Activated naive CD8-positive, alpha-beta T cell treated with anti-CD3 and anti-CD28 coated beads for 36 hours (primary cell): Measurements from ENCODE around the gene APPL1. TPM values are rescaled to one million over a fixed set of nuclear protein-coding genes. Genes with fewer than 3 reads are reported as not detected.

ENCODE experiments used
- DNase-seq: peaks from one replicate; pipeline ENCODE4 v3.0.0; 2021
- H3K27ac Mint-ChIP-seq: one replicate; pipeline ENCODE4 v1.8.0; 2022; ENCODE audit warnings: mild to moderate bottlenecking, moderate library complexity, mixed read lengths
- H3K27me3 Mint-ChIP-seq: one replicate; pipeline ENCODE4 v1.8.0; 2022; ENCODE audit warnings: mild to moderate bottlenecking, mixed read lengths
- H3K36me3 Mint-ChIP-seq: one replicate; pipeline ENCODE4 v1.8.0; 2021; ENCODE audit warnings: mild to moderate bottlenecking, mixed read lengths
- H3K4me1 Mint-ChIP-seq: one replicate; pipeline ENCODE4 v1.8.0; 2021; ENCODE audit warnings: mixed read lengths
- H3K4me3 Mint-ChIP-seq: one replicate; pipeline ENCODE4 v1.8.0; 2022; ENCODE audit warnings: mild to moderate bottlenecking, moderate library complexity, mixed read lengths
- H3K9me3 Mint-ChIP-seq: one replicate; pipeline ENCODE4 v1.8.0; 2022; ENCODE audit warnings: mixed read lengths
- total RNA-seq, 2 experiments: library from RNA; stranded (reverse); gene quantifications; one replicate each; pipeline ENCODE4 v1.2.3, GENCODE V29; 2021

APPL1 gene
- total RNA-seq, 2 experiments from 2014 or later: 36.2 to 41.2 TPM

- peaks cover 14% of the 10 kb centered on the region for H3K36me3 Mint-ChIP-seq
- H3K4me1 Mint-ChIP-seq: peaks cover 9% of the 10 kb centered on the region
- no peak overlapping the region for H3K27ac Mint-ChIP-seq
- no peaks in the 10 kb centered on the region for H3K9me3 Mint-ChIP-seq
- H3K4me3 Mint-ChIP-seq: no peak overlapping the region
- H3K27me3 Mint-ChIP-seq: no peaks in the 10 kb centered on the region
- no peak for DNase-seq
Observed at GRCh38 chr3:57234613-57235575, 7.4 kb downstream of the APPL1 start.

GRCh38 chr3:57244946-57245345, 17.4 kb downstream of the APPL1 start:
- peaks cover 18% of the 10 kb centered on the region for H3K36me3 Mint-ChIP-seq
- no peaks in the 10 kb centered on the region for H3K27me3 Mint-ChIP-seq
- no peaks in the 10 kb centered on the region for H3K4me1 Mint-ChIP-seq
- DNase-seq: no peak
- H3K4me3 Mint-ChIP-seq: no peak overlapping the region
- no peaks in the 10 kb centered on the region for H3K9me3 Mint-ChIP-seq
- no peak overlapping the region for H3K27ac Mint-ChIP-seq

- Mint-ChIP-seq H3K27ac (no peak overlapping the region), H3K36me3 (peaks cover 10% of the 10 kb centered on the region), H3K27me3 (no peaks in the 10 kb centered on the region), H3K9me3 (no peaks in the 10 kb centered on the region), H3K4me1 (no peaks in the 10 kb centered on the region), H3K4me3 (no peak overlapping the region)
- DNase-seq: no peak
Observed at GRCh38 chr3:57252404-57252803, 24.9 kb downstream of the APPL1 start.

- H3K4me1 Mint-ChIP-seq: no peaks in the 10 kb centered on the region
- peaks cover 19% of the 10 kb centered on the region for H3K36me3 Mint-ChIP-seq
- no peaks in the 10 kb centered on the region for H3K27me3 Mint-ChIP-seq
- no peak overlapping the region for H3K27ac Mint-ChIP-seq
- H3K4me3 Mint-ChIP-seq: no peak overlapping the region
- no peaks in the 10 kb centered on the region for H3K9me3 Mint-ChIP-seq
- no peak for DNase-seq
Observed at GRCh38 chr3:57256844-57257243, 29.3 kb downstream of the APPL1 start.

GRCh38 chr3:57257678-57258077, 30.1 kb downstream of the APPL1 start:
- Mint-ChIP-seq H3K9me3 (peaks cover 3% of the 10 kb centered on the region), H3K4me1 (no peaks in the 10 kb centered on the region), H3K27ac (no peak overlapping the region), H3K36me3 (peaks cover 26% of the 10 kb centered on the region), H3K4me3 (no peak overlapping the region), H3K27me3 (no peaks in the 10 kb centered on the region)
- no peak for DNase-seq

- Mint-ChIP-seq H3K27me3 (no peaks in the 10 kb centered on the region), H3K27ac (no peak overlapping the region), H3K4me1 (no peaks in the 10 kb centered on the region), H3K36me3 (peaks cover 56% of the 10 kb centered on the region), H3K9me3 (peaks cover 16% of the 10 kb centered on the region), H3K4me3 (no peak overlapping the region)
- no peak for DNase-seq
Observed at GRCh38 chr3:57261119-57261518, 33.6 kb downstream of the APPL1 start.

- DNase-seq: no peak
- Mint-ChIP-seq H3K36me3 (peaks cover 64% of the 10 kb centered on the region), H3K4me1 (no peaks in the 10 kb centered on the region), H3K27me3 (no peaks in the 10 kb centered on the region), H3K27ac (no peak overlapping the region), H3K9me3 (peaks cover 16% of the 10 kb centered on the region), H3K4me3 (no peak overlapping the region)
Observed at GRCh38 chr3:57261929-57262328, 34.4 kb downstream of the APPL1 start.

- H3K9me3 Mint-ChIP-seq: peaks cover 11% of the 10 kb centered on the region
- DNase-seq: no peak
- H3K4me1 Mint-ChIP-seq: no peaks in the 10 kb centered on the region
- H3K36me3 Mint-ChIP-seq: peaks cover 47% of the 10 kb centered on the region
- no peaks in the 10 kb centered on the region for H3K27me3 Mint-ChIP-seq
- no peak overlapping the region for H3K27ac Mint-ChIP-seq
- no peak overlapping the region for H3K4me3 Mint-ChIP-seq
Observed at GRCh38 chr3:57268416-57268815, 40.9 kb downstream of the APPL1 start.

GRCh38 chr3:57274845-57275244, 47.3 kb downstream of the APPL1 start:
- Mint-ChIP-seq H3K36me3 (peaks cover 12% of the 10 kb centered on the region), H3K27me3 (no peaks in the 10 kb centered on the region), H3K4me1 (no peaks in the 10 kb centered on the region), H3K9me3 (no peaks in the 10 kb centered on the region), H3K4me3 (no peak overlapping the region), H3K27ac (no peak overlapping the region)
- no peak for DNase-seq

GRCh38 chr3:57275393-57275792, 47.9 kb downstream of the APPL1 start:
- Mint-ChIP-seq H3K27ac (no peak overlapping the region), H3K4me1 (no peaks in the 10 kb centered on the region), H3K4me3 (no peak overlapping the region), H3K9me3 (peaks cover 1% of the 10 kb centered on the region), H3K27me3 (no peaks in the 10 kb centered on the region), H3K36me3 (peaks cover 12% of the 10 kb centered on the region)
- DNase-seq: no peak

- DNase-seq: no peak
- no peak overlapping the region for H3K27ac Mint-ChIP-seq
- H3K9me3 Mint-ChIP-seq: peaks cover 2% of the 10 kb centered on the region
- no peaks in the 10 kb centered on the region for H3K27me3 Mint-ChIP-seq
- peaks cover 7% of the 10 kb centered on the region for H3K36me3 Mint-ChIP-seq
- H3K4me3 Mint-ChIP-seq: no peak overlapping the region
- H3K4me1 Mint-ChIP-seq: peaks cover 4% of the 10 kb centered on the region
Observed at GRCh38 chr3:57278237-57278636, 50.7 kb downstream of the APPL1 start.

GRCh38 chr3:57279685-57280084, 52.2 kb downstream of the APPL1 start:
- H3K36me3 Mint-ChIP-seq: peaks cover 7% of the 10 kb centered on the region
- H3K9me3 Mint-ChIP-seq: peaks cover 2% of the 10 kb centered on the region
- H3K4me3 Mint-ChIP-seq: no peak overlapping the region
- no peak for DNase-seq
- H3K27me3 Mint-ChIP-seq: no peaks in the 10 kb centered on the region
- peaks cover 4% of the 10 kb centered on the region for H3K4me1 Mint-ChIP-seq
- no peak overlapping the region for H3K27ac Mint-ChIP-seq

- Mint-ChIP-seq H3K4me3 (no peak overlapping the region), H3K27ac (no peak overlapping the region), H3K36me3 (peaks cover 7% of the 10 kb centered on the region), H3K27me3 (no peaks in the 10 kb centered on the region), H3K9me3 (peaks cover 6% of the 10 kb centered on the region), H3K4me1 (peaks cover 4% of the 10 kb centered on the region)
- no peak for DNase-seq
Observed at GRCh38 chr3:57281715-57282114, 54.2 kb downstream of the APPL1 start.

- peaks cover 4% of the 10 kb centered on the region for H3K36me3 Mint-ChIP-seq
- no peak overlapping the region for H3K27ac Mint-ChIP-seq
- no peak overlapping the region for H3K4me3 Mint-ChIP-seq
- H3K9me3 Mint-ChIP-seq: peaks cover 7% of the 10 kb centered on the region
- peaks cover 4% of the 10 kb centered on the region for H3K4me1 Mint-ChIP-seq
- H3K27me3 Mint-ChIP-seq: no peaks in the 10 kb centered on the region
- no peak for DNase-seq
Observed at GRCh38 chr3:57283334-57283733, 55.8 kb downstream of the APPL1 start.

- no peak for DNase-seq
- H3K36me3 Mint-ChIP-seq: no peaks in the 10 kb centered on the region
- peaks cover 4% of the 10 kb centered on the region for H3K9me3 Mint-ChIP-seq
- no peak overlapping the region for H3K27ac Mint-ChIP-seq
- H3K4me1 Mint-ChIP-seq: no peaks in the 10 kb centered on the region
- H3K4me3 Mint-ChIP-seq: no peak overlapping the region
- peaks cover 4% of the 10 kb centered on the region for H3K27me3 Mint-ChIP-seq
Observed at GRCh38 chr3:57287205-57287604, 59.7 kb downstream of the APPL1 start.

- Mint-ChIP-seq H3K4me3 (no peak overlapping the region), H3K36me3 (no peaks in the 10 kb centered on the region), H3K27me3 (peaks cover 4% of the 10 kb centered on the region), H3K9me3 (peaks cover 4% of the 10 kb centered on the region), H3K4me1 (no peaks in the 10 kb centered on the region), H3K27ac (no peak overlapping the region)
- DNase-seq: no peak
Observed at GRCh38 chr3:57288403-57288802, 60.9 kb downstream of the APPL1 start.
